ENCODE measurements around the gene PSG5.
"Not testable (repeated sequence)": the region's sequence is repeated elsewhere in the genome, so short reads cannot be mapped to it uniquely, and the experiment has no call there.

PSG5 gene

GRCh38 chr19:43186311-43186935 is at the start of gene PSG5:
TSS of gene PSG5 (minus strand) at chr19:43186536. CDS start at chr19:43186405, 131 bp downstream.
- DNase-seq, result not testable (repeated sequence)

- DNase-seq, result not testable (repeated sequence)
These were observed 49.4 kb upstream of the PSG5 start for GRCh38 chr19:43235686-43236085.

- DNase-seq, result no peak
These were observed 43.0 kb upstream of the PSG5 start for GRCh38 chr19:43229315-43229714.

GRCh38 chr19:43228730-43229129 is 42.4 kb upstream of the PSG5 start:
- not testable (repeated sequence) for DNase-seq

GRCh38 chr19:43226986-43227385 is 40.6 kb upstream of the PSG5 start:
- not testable (repeated sequence) for DNase-seq

DNA sequence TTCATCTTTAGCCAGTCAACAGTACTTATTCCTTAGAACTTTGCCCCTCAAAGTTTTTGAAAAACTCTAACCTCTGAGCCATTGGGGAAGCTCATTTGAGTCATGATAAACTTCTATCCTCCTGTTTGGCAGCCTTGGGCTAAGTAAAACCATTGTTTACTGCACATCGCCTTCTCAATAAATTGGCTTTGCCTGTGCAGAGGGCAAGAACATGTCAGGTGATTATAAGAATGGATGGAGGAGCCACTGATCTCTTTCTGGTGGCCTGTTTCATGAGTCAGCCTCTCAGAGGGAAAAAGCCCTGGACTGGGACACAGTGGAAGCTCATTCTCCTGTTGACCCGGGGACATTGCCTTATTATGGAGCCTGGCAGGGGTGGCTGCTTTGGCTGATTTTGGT is 38.5 kb upstream of the PSG5 start:
- no peak for DNase-seq

- not testable (repeated sequence) for DNase-seq
These were observed 38.0 kb upstream of the PSG5 start for GRCh38 chr19:43224201-43224854.

DNA sequence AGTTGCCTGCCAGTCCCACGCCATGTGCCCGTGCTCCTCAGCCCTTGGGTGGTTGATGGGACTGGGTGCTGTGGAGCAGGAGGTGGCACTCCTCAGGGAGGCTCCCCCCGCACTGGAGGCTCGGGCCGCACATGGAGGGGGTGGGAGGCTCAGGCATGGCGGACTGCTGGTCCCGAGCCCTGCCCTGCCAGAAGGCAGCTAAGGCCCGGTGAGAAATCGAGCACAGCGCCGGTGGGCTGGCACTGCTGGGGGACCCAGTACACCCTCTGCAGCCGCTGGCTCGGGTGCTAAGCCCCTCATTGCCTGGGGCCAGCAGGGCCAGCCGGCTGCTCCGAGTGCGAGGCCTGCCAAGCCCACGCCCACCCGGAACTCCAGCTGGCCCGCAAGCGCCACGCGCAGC is 35.6 kb upstream of the PSG5 start:
- DNase-seq, result not testable (repeated sequence)

DNA sequence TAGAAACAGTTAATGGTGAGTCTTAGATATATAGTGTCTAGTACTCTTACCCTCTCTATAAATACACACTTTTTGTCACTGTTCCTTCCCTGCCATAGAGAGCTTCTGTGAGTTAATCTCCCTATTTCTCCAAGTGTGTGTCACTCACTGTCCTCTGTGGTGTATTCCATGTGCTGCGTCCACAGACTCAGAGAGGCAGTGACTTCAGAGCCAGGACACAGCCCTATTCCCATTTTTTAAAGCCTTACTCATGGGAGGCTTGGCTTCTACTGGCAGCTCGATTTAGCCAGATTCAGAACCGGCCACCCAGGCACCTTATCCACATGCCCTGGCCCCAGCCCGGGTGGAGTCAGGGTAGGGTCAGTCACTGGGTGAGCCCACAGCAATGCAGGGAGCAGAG is 32.8 kb upstream of the PSG5 start:
- DNase-seq, result not testable (repeated sequence)

GRCh38 chr19:43215881-43216280 is 29.5 kb upstream of the PSG5 start:
- not testable (repeated sequence) for DNase-seq

- no peak for DNase-seq
These were observed 21.7 kb upstream of the PSG5 start for GRCh38 chr19:43207991-43208390.

DNA sequence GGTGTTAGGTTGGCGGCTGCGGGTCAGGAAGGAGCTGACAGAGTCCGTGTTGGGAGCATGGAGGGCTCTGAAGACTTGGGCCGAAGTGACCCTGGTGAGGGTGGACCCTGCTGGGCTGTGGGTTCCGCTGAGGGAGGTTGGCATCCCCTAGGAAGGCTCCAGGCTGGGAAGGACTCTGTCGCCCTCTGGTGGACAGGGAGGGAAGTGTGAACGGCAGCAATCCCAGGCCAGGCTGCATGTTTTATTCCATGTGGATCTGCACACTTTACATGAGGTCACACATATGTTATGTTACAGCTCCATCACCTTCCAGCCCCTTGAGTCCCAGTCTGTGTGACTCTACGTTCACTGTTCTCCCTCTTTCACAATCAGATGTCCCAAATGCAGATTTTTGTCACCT is 20.8 kb upstream of the PSG5 start:
- DNase-seq, result not testable (repeated sequence)

DNA sequence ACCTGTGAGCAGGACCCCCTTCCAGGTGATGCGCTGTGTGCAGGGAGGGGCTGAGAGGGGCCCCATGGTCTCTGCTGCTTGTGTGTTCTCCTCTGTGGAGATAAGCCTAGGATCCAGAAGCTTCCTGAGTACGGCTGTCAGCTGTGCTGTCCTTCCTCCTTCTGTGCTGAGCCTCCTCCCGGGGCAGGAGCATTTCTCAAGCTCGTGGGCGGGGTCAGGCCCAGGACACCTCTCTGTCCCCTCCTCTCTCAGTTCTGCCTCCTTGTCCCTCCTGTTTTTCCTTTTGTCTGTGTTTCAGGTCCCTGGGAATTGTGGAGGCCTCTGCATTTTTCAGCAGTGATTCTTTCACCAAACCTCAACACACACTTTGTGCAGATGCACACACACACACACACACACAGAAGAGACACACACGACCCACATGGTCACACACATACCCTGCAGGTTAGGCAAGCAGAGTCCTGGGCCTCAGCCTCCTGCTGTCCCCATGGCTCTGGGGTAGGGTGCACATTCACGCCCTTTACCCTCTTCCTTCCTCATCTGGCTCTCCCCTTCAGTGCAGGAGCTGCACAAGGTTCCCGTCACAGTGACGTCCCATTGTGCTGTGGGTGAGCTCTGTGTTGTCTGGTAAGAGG is 19.3 kb upstream of the PSG5 start, which contains the start of gene PSG4:
TSS of gene PSG4 (minus strand) at position 168 of the 635 bp plus-strand sequence. CDS start at position 66, 102 bp downstream.
- DNase-seq, result not testable (repeated sequence)

- DNase-seq, result not testable (repeated sequence)
These were observed 17.3 kb upstream of the PSG5 start for GRCh38 chr19:43203611-43204010.

- not testable (repeated sequence) for DNase-seq
These were observed 15.6 kb upstream of the PSG5 start for GRCh38 chr19:43201891-43202290.

GRCh38 chr19:43201337-43201801 is 15.0 kb upstream of the PSG5 start:
- not testable (repeated sequence) for DNase-seq

DNA sequence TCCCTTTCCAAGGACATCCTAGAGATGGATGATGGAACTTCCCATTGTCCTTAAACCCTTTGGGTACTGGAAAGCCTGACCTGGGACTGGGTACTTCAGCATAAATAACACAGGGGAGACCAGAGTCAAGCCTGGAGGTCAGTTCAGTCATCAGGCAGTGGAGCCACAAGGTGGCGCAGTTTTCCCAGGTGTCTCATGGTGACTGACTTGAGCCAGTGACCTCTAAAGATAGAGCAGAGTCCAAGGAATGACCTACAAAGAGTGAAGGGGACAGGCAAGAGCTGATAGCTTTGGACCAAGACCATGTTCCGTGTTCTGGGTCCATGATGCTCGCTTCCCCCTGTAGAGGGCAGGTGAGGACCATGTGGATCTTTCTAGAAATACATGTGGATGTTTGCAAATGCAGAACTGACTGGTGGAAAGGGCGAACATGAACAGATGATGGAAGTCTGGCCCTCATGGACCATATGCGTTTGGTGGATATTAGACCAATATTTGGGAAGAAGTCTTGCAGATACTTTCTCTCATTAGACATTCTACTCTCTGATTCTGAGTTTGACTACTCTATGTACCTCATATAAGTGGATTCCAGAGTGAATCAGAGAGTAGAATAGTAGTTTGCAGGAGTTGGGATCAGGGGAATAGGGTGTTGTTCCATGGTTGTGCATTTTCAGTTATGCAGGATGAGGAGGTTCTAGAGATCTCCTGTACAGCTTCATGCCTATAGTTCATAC is 12.5 kb upstream of the PSG5 start:
- DNase-seq, result not testable (repeated sequence)

DNA sequence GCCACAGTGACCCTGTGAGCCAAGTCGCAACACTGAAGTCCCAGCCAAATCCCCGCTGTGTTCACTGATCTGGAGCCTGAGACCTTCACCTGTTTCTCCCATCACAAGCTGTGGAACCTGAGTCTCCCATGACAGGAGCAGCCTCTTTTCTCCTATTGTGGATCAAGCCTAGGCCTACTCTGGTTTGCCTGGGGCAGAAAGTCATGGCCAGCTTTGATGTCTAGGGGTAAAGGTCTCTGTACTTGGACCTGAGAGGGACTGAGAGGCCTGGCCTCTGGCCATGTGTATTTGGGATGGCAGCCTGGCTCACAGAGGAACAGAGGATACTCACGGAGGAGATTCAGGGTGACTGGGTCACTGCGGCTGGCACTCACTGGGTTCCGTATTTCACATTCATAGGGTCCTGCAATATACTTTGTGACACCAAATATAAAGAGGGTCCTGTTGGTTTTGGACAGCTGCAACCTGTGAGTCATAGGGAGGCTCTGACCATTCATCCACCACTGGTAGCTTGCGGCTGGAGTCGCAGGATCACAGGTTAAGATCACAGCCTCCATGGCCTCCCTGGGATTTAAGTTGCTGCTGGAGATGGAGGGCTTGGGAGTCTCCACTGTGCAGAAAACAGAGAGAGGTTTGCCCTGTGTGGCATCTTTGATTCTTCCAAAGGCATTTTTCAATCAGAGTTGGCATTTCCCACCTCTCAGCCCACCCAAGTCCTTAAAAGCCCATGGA is 11.5 kb upstream of the PSG5 start:
- DNase-seq, result not testable (repeated sequence)

DNA sequence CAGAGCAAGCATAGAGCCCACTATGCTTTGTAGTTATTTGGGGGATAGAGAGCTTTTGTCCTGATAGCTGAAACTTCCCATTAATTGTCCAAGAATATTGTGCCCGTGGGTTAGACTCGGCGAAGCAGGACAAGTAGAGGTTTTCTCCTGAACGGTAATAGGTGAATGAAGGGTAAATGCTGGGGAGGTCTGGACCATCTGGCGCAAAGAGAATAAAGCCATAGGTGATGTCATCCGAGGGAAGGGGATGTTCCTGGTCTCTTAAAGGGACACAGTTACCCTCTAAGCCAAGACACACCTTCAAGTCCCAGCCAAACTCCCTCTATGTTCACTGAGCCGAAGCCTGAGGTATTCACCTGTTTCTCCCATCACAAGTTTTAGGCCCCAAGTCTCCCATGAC is 8.1 kb upstream of the PSG5 start:
- DNase-seq, result not testable (repeated sequence)

DNA sequence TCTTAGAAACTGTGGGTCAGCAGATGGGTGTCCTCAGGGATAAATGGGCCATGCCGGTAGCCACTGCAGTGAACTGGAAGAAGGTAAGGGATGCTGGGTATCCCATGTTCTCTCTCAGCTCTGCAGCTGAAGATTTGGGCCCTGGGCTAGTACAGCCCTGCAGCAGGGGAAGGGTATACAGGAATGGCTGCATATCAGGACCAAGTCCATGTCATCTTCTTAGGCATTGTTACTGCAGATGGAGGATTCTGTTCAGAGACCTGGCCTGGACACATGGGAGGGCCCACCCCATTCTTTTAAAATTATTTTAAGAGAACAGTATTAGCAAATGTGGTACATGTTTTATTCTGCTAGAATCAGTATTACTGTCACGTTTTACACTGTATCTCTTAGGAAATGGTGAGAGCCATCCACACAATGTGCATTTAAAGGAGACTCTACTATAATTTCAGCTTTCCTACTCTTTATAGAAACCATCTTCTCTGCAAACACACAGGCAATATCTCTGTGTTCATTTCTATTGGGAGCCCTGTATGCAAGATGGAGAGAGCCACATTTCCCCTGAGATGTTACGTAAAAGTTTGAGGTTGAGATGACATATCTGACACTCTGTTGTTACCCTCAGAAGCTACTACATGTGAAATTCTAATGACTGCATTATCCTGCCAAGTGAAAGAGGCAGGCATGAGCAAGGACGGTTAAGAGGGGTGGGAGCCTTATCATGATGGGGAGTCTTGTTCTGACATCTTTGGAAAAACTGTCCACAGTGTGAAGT is 6.2 kb upstream of the PSG5 start:
- DNase-seq, result not testable (repeated sequence)

GRCh38 chr19:43188092-43188491 is 1.8 kb upstream of the PSG5 start:
- DNase-seq, result not testable (repeated sequence)

Data from NCI-H1105 treated with DMSO at 0.1 percent for 48 hours (cell line).